SK-N-SH (cell line): ENCODE results near the gene CYSTM1.

Source experiments
- CTCF ChIP-seq: fragments of 200-600 bp; sonication (generic); IDR thresholded peaks from 2 replicates; pipeline ENCODE4 v1.6.1; 2017; ENCODE audit warnings: antibody characterized with exemption, mild to moderate bottlenecking, moderate library complexity
- JUND ChIP-seq: IDR thresholded peaks from 2 replicates; pipeline ENCODE4 v1.4.0; 2012
- NRF1 ChIP-seq: IDR thresholded peaks from 2 replicates; pipeline ENCODE4 v1.6.1; 2012; ENCODE audit warnings: low read depth, mild to moderate bottlenecking, low read length
- POLR2AphosphoS5 ChIP-seq: IDR thresholded peaks from 2 replicates; pipeline ENCODE4 v1.6.1; 2012; ENCODE audit warnings: low read depth, low read length
- TAF1 ChIP-seq: IDR thresholded peaks from 2 replicates; pipeline ENCODE4 v1.6.1; 2012; ENCODE audit warnings: low read depth, mild to moderate bottlenecking, low read length, moderate library complexity, borderline replicate concordance

DNA sequence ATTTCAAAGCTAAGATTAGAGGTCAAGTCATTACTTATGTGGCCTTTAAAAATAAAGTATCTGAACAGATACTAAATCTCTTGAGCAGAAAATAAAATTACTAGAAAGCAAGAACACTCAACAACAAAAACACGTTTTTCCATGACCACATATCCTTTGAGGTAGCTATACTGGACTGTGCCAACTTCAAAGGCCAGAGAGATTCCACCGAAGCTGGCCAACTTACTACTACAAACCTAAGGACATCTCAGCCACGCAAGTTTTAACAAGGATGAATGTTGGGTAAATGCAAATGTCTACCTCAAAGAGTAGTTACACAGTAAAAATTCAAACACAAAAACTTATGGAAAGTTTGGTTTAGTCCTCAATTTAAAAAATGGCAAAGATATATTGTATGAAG, 109.0 kb downstream of the CYSTM1 start:
- TF ChIP-seq TAF1: no peak
- no peak for TF ChIP-seq JUND
- TF ChIP-seq NRF1: no peak
- TF ChIP-seq POLR2AphosphoS5: no peak
- no peak for TF ChIP-seq CTCF
